PC-9 (cell line): ENCODE measurements around the gene ZNF275. TPM values are rescaled to one million over a fixed set of nuclear protein-coding genes. Genes with fewer than 3 reads are reported as not detected.

Experiments used
- BruUV-seq: library from RNA; stranded (reverse); fragments of 400-500 nt; replicated peaks from 2 replicates; lab custom pipeline; 2021; lab: Mats Ljungman, UMichigan
- CTCF ChIA-PET: fragments of 300-600 bp; sonication (Branson Sonifier 250); formaldehyde crosslinking; loops from one replicate; lab custom pipeline; 2022; ENCODE audit warnings: antibody characterized with exemption; lab: Charles Lee
- POLR2A ChIA-PET: fragments of 300-600 bp; sonication (Branson Sonifier 250); formaldehyde crosslinking; loops from one replicate; lab custom pipeline; 2022; ENCODE audit warnings: antibody characterized with exemption; ENCODE audit not compliant: unreplicated experiment; lab: Charles Lee
- DNase-seq, 2 experiments: peaks; one replicate each; pipeline versions ENCODE4 v3.0.0 to v3.0.0-alpha.2; 2015 to 2022; ENCODE audit warnings: mixed read lengths in 1 of 2
- H2AFZ ChIP-seq: fragments of 200-600 bp; sonication (generic); 2 replicates; pipeline ENCODE4 v1.8.1; 2017; ENCODE audit warnings: antibody characterized with exemption
- H3F3A ChIP-seq: fragments of 200-600 bp; sonication (generic); 2 replicates; pipeline ENCODE4 v1.8.1; 2017; ENCODE audit warnings: antibody characterized with exemption, mild to moderate bottlenecking, low read depth; ENCODE audit not compliant: insufficient read depth
- H3K27ac ChIP-seq: fragments of 200-600 bp; sonication (generic); 2 replicates; pipeline ENCODE4 v1.6.1; 2016; ENCODE audit warnings: mixed run types
- H3K27me3 ChIP-seq: fragments of 200-600 bp; sonication (generic); 2 replicates; pipeline ENCODE4 v1.6.1; 2016; ENCODE audit warnings: low read depth, mixed run types; ENCODE audit not compliant: insufficient read depth
- H3K36me3 ChIP-seq: fragments of 200-600 bp; sonication (generic); 2 replicates; pipeline ENCODE4 v1.6.1; 2016; ENCODE audit warnings: low read depth, mixed run types
- H3K4me1 ChIP-seq: fragments of 200-600 bp; sonication (generic); replicated peaks from 2 replicates; pipeline ENCODE4 v1.6.1; 2016; ENCODE audit warnings: mixed run types; ENCODE audit not compliant: insufficient read depth
- H3K4me2 ChIP-seq: fragments of 200-600 bp; sonication (generic); 2 replicates; pipeline ENCODE4 v1.6.1; 2017; ENCODE audit warnings: mixed run types
- H3K4me3 ChIP-seq: fragments of 200-600 bp; sonication (generic); 2 replicates; pipeline ENCODE4 v1.6.1; 2016; ENCODE audit warnings: mixed run types
- H3K79me2 ChIP-seq: fragments of 200-600 bp; sonication (generic); 2 replicates; pipeline ENCODE4 v1.6.1; 2017; ENCODE audit warnings: low read depth, mixed run types
- H3K9me2 ChIP-seq: fragments of 200-600 bp; sonication (generic); 2 replicates; pipeline ENCODE4 v1.8.1; 2017; ENCODE audit warnings: mild to moderate bottlenecking; ENCODE audit not compliant: insufficient read depth
- H3K9me3 ChIP-seq: fragments of 200-600 bp; sonication (generic); 2 replicates; pipeline ENCODE4 v1.8.1; 2016; ENCODE audit warnings: low read depth; ENCODE audit not compliant: insufficient read depth
- H4K20me1 ChIP-seq: fragments of 200-600 bp; sonication (generic); 2 replicates; pipeline ENCODE4 v1.8.1; 2017; ENCODE audit not compliant: insufficient read depth
- EZH2 ChIP-seq: fragments of 200-600 bp; sonication (generic); IDR thresholded peaks from 2 replicates; pipeline ENCODE4 v1.8.0; 2017; ENCODE audit warnings: antibody characterized with exemption, low read depth
- intact Hi-C: fragments of 100-400 bp; cut with micrococcal nuclease; formaldehyde crosslinking; loops from one replicate; pipeline ENCODE4 v1.10.0; 2022; ENCODE audit not compliant: unreplicated experiment
- total RNA-seq: library from RNA; stranded (reverse); gene quantifications from 2 replicates; pipeline ENCODE4 v1.2.3, GENCODE V29; 2021
- TF ChIP-seq, protein P1 (sequence below): fragments of 200-600 bp; sonication (generic); conservative IDR thresholded peaks from 2 replicates; pipeline ENCODE4 v1.6.1; 2017; ENCODE audit warnings: mixed run types, antibody characterized with exemption, mild to moderate bottlenecking, moderate library complexity

ZNF275 gene
- total RNA-seq, 1 experiment from 2014 or later: 7.1 TPM

DNA sequence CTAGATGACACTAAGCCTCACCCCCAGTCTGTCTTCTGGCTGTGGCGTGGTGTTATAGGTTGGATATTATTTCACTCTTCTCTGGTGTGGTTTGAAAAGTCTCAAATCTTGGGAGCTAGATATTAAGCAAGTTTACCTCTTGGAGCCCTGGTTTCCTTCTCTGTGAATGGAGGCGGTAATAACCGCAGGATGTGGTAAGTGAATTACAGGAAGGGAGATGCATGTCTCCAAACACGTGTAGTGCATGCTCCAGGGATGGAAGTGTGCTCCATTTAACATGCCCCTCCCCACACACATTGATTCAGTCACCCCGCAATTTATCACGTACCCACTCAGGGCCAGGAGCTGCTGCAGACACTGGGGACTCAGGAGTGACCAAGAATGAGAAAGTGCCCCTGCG lies 4.9 kb downstream of the ZNF275 start:
- H3K27ac ChIP-seq: no peak overlapping the region
- no peaks in the 10 kb centered on the region for H3K4me1 ChIP-seq
- H3F3A ChIP-seq: no peaks in the 10 kb centered on the region
- H3K9me3 ChIP-seq: no peaks in the 10 kb centered on the region
- H3K4me3 ChIP-seq: no peak overlapping the region
- no peaks in the 10 kb centered on the region for H3K9me2 ChIP-seq
- no peaks in the 10 kb centered on the region for H4K20me1 ChIP-seq
- H3K27me3 ChIP-seq: no peaks in the 10 kb centered on the region
- POLR2A ChIA-PET: no interaction called here
- no peak overlapping the region for H2AFZ ChIP-seq
- no peak for DNase-seq
- no peak overlapping the region for H3K4me2 ChIP-seq
- TF ChIP-seq, protein P1, sequence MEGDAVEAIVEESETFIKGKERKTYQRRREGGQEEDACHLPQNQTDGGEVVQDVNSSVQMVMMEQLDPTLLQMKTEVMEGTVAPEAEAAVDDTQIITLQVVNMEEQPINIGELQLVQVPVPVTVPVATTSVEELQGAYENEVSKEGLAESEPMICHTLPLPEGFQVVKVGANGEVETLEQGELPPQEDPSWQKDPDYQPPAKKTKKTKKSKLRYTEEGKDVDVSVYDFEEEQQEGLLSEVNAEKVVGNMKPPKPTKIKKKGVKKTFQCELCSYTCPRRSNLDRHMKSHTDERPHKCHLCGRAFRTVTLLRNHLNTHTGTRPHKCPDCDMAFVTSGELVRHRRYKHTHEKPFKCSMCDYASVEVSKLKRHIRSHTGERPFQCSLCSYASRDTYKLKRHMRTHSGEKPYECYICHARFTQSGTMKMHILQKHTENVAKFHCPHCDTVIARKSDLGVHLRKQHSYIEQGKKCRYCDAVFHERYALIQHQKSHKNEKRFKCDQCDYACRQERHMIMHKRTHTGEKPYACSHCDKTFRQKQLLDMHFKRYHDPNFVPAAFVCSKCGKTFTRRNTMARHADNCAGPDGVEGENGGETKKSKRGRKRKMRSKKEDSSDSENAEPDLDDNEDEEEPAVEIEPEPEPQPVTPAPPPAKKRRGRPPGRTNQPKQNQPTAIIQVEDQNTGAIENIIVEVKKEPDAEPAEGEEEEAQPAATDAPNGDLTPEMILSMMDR: no peak
- no peak for TF ChIP-seq EZH2
- intact Hi-C loops: no loop called here
- CTCF ChIA-PET: no interaction called here
- H3K79me2 ChIP-seq: no peaks in the 10 kb centered on the region
- no TSS peak for BruUV-seq
- no peaks in the 10 kb centered on the region for H3K36me3 ChIP-seq

DNA sequence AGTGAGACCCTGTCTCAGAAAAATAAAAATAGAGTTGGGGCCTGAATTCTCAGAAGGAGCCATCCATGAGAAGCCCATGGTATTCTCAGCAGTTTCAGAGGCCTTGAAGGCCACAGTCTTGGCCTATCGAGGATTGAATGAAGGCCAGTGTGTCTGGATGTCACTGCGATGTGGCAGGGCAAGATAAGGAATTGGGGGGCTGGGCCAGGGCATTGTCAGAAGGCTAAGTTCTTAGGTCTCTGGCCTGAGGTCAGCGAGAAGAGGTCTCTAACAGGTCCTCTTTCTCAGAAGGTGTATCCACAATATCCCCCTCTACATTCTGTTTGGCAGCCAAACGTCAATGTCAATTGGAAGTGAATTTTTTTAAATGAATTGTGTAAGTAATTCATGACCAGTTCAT lies 5.7 kb downstream of the ZNF275 start:
- H3K27ac ChIP-seq: no peak overlapping the region
- H2AFZ ChIP-seq: no peak overlapping the region
- no peak for DNase-seq
- no peak for TF ChIP-seq EZH2
- TF ChIP-seq, protein P1: no peak
- no peaks in the 10 kb centered on the region for H3K9me3 ChIP-seq
- intact Hi-C loops: no loop called here
- no peak overlapping the region for H3K4me2 ChIP-seq
- POLR2A ChIA-PET: no interaction called here
- H3K9me2 ChIP-seq: no peaks in the 10 kb centered on the region
- no peaks in the 10 kb centered on the region for H4K20me1 ChIP-seq
- H3K79me2 ChIP-seq: no peaks in the 10 kb centered on the region
- H3F3A ChIP-seq: no peaks in the 10 kb centered on the region
- CTCF ChIA-PET: no interaction called here
- no TSS peak for BruUV-seq
- H3K27me3 ChIP-seq: no peaks in the 10 kb centered on the region
- no peaks in the 10 kb centered on the region for H3K4me1 ChIP-seq
- H3K36me3 ChIP-seq: no peaks in the 10 kb centered on the region
- no peak overlapping the region for H3K4me3 ChIP-seq

GRCh38 chrX:153340111-153340510 lies 6.2 kb downstream of the ZNF275 start:
- Histone ChIP-seq H3K4me3 (no peak overlapping the region), H3K9me3 (no peaks in the 10 kb centered on the region), H3F3A (no peaks in the 10 kb centered on the region), H3K79me2 (no peaks in the 10 kb centered on the region), H3K36me3 (no peaks in the 10 kb centered on the region), H3K27ac (no peak overlapping the region), H3K4me1 (no peaks in the 10 kb centered on the region), H3K4me2 (no peak overlapping the region), H3K9me2 (no peaks in the 10 kb centered on the region), H4K20me1 (no peaks in the 10 kb centered on the region), H2AFZ (no peak overlapping the region), H3K27me3 (no peaks in the 10 kb centered on the region)
- BruUV-seq: no TSS peak
- DNase-seq: no peak
- intact Hi-C loops: no loop called here
- TF ChIP-seq, protein P1: no peak
- TF ChIP-seq EZH2: no peak
- ChIA-PET CTCF (no interaction called here), POLR2A (no interaction called here)
